ENCODE data around the gene GORASP2.

Gene GORASP2

DNA sequence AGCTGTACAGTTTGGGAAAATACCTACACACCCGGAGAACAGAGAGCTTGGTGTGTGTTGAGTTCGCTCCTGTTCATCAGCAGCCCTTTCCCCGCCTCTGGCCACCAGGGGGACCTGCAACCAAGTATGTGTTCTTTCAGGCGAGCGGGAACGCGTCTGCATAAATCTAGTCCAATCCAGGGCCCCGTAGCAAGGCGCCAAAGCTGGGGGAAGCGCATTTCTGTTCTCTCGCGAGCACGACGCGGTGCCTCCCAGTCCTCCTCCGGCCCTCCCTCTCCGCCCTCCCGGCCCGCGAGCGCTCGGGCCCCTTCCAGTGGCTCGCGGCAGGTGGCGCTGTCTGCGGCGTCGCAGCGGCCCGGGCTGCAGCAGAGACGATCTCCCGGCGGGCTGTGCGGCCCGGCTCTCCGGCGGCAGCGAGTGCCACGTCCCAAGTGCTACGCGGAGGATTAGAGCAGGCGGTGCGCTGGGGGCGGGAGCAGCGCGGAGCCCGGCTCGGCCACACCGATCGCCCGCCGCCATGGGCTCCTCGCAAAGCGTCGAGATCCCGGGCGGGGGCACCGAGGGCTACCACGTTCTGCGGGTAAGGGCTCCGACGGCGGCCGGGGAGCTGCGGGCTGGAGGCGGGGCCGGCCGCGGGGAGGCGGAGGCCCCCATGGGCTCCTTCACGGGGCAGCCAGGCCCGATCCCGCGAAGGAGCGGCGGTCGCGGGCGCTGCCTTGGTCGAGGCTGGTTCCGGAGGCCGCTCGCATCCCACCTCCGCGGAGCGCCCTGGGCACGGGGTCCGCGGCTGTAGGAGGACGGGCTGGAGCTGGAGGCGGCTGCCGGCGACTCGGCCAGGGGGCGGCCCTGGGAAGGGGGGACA is at the start of gene GORASP2:
Gene GORASP2, plus strand, starts transcription at position 430 of the 862 bp plus-strand sequence. Its CDS starts 88 bp downstream, at position 518.
- H3K36me3 ChIP-seq (ENCODE audit: control insufficient read depth in 2 of 2, insufficient read depth in 2 of 2, low read length in 2 of 2): no peaks in the 10 kb centered on the region

DNA sequence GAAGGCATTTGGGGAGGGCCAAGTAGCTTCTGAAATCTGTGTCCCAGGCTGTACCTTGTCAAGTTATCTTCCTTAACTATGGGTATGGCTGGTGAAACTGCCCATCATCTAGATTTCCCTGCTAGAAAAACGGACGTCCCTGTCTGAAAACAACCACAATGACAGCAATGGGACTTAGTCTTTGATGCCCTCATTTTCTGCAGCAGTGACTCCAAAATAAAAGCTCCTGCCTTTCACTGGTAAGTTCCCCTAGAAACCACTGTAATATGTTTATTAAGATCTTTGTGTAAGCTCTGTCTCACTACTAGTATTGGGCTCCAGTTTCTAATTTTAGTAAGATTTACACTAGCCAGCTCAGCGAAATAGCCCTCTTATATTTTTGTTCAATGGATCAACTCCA is 47.2 kb upstream of the GORASP2 start:
- H3K4me3 ChIP-seq (ENCODE audit: low read length in 2 of 2): no peak overlapping the region
- H3K36me3 ChIP-seq (ENCODE audit: control insufficient read depth in 2 of 2, insufficient read depth in 2 of 2, low read length in 2 of 2): no peaks in the 10 kb centered on the region
- no peak overlapping the region for H3K9ac ChIP-seq (ENCODE audit: low read depth in 1 of 2, low read length in 2 of 2)
- no peak overlapping the region for H3K27ac ChIP-seq (ENCODE audit: low read depth in 2 of 2, low read length in 2 of 2)
- no peaks in the 10 kb centered on the region for H3K27me3 ChIP-seq (ENCODE audit: control insufficient read depth in 2 of 2, insufficient read depth in 2 of 2, low read length in 2 of 2)
- no peaks in the 10 kb centered on the region for H3K9me3 ChIP-seq (ENCODE audit: control insufficient read depth in 2 of 2, low read length in 2 of 2)
- H3K4me1 ChIP-seq (ENCODE audit: control insufficient read depth in 2 of 2, insufficient read depth in 2 of 2, low read length in 2 of 2): no peaks in the 10 kb centered on the region

More for the DNA sequence above, at the start of gene GORASP2:
- H3K9me3 ChIP-seq (ENCODE audit: control insufficient read depth in 2 of 2, low read length in 2 of 2): no peaks in the 10 kb centered on the region
- peak within 1 kb of the TSS; percentile 91 to 95 for H3K4me3 ChIP-seq (ENCODE audit: low read length in 2 of 2)
- peak within 1 kb of the TSS; percentile 94 for H3K27ac ChIP-seq (ENCODE audit: low read depth in 2 of 2, low read length in 2 of 2)
- no peaks in the 10 kb centered on the region for H3K27me3 ChIP-seq (ENCODE audit: control insufficient read depth in 2 of 2, insufficient read depth in 2 of 2, low read length in 2 of 2)
- H3K9ac ChIP-seq (ENCODE audit: low read depth in 1 of 2, low read length in 2 of 2): peak within 1 kb of the TSS; percentile 92
- H3K4me1 ChIP-seq (ENCODE audit: control insufficient read depth in 2 of 2, insufficient read depth in 2 of 2, low read length in 2 of 2): peaks cover 15 to 16% of the 10 kb centered on the region in 2 donors

DNA sequence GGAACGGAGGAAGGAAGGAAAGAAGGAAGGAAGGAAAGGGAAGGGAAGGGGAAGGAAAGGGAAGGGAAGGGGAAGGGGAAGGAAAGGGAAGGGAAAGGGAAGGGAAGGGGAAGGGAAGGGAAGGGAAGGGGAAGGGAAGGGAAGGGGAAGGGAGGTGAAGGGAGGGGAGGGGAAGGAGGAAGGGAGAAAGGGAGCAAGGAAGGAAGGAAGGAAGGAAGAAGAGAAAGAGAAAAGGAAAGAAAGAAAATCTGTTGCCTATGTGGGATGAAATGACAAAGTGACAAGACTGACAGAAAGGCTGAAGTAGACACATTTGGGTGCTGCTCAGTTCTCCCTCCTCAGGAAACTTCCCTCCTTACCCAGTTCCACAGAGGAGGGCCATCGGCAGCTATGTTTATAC is 46.3 kb upstream of the GORASP2 start:
- Histone ChIP-seq H3K4me3 (ENCODE audit: low read length in 2 of 2) (no peak overlapping the region), H3K9ac (ENCODE audit: low read depth in 1 of 2, low read length in 2 of 2) (no peak overlapping the region), H3K9me3 (ENCODE audit: control insufficient read depth in 2 of 2, low read length in 2 of 2) (no peaks in the 10 kb centered on the region), H3K27ac (ENCODE audit: low read depth in 2 of 2, low read length in 2 of 2) (no peak overlapping the region), H3K36me3 (ENCODE audit: control insufficient read depth in 2 of 2, insufficient read depth in 2 of 2, low read length in 2 of 2) (no peaks in the 10 kb centered on the region), H3K4me1 (ENCODE audit: control insufficient read depth in 2 of 2, insufficient read depth in 2 of 2, low read length in 2 of 2) (no peaks in the 10 kb centered on the region), H3K27me3 (ENCODE audit: control insufficient read depth in 2 of 2, insufficient read depth in 2 of 2, low read length in 2 of 2) (no peaks in the 10 kb centered on the region)

DNA sequence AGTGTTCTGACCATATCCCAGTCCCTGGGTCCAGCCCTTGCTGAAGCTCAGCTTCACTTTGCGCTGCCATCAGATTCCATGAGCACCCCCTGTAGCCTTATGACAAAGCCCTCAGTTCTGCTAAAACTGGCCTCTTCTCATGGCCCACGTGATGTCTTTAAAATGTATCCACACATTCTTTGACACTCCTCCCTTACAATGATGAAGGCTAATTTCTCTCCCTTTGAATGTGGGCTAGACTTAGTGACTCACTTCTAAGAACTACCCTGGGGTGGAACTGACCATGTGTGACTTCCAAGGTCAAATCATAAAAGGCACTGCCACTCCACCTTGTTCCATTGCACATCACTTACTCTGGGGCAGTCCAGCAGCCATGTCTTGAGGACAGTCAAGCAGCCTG is 45.4 kb upstream of the GORASP2 start:
- H3K9me3 ChIP-seq (ENCODE audit: control insufficient read depth in 2 of 2, low read length in 2 of 2): no peaks in the 10 kb centered on the region
- no peak overlapping the region for H3K4me3 ChIP-seq (ENCODE audit: low read length in 2 of 2)
- no peaks in the 10 kb centered on the region for H3K36me3 ChIP-seq (ENCODE audit: control insufficient read depth in 2 of 2, insufficient read depth in 2 of 2, low read length in 2 of 2)
- H3K27ac ChIP-seq (ENCODE audit: low read depth in 2 of 2, low read length in 2 of 2): no peak overlapping the region
- no peaks in the 10 kb centered on the region for H3K27me3 ChIP-seq (ENCODE audit: control insufficient read depth in 2 of 2, insufficient read depth in 2 of 2, low read length in 2 of 2)
- no peak overlapping the region for H3K9ac ChIP-seq (ENCODE audit: low read depth in 1 of 2, low read length in 2 of 2)
- H3K4me1 ChIP-seq (ENCODE audit: control insufficient read depth in 2 of 2, insufficient read depth in 2 of 2, low read length in 2 of 2): no peaks in the 10 kb centered on the region

DNA sequence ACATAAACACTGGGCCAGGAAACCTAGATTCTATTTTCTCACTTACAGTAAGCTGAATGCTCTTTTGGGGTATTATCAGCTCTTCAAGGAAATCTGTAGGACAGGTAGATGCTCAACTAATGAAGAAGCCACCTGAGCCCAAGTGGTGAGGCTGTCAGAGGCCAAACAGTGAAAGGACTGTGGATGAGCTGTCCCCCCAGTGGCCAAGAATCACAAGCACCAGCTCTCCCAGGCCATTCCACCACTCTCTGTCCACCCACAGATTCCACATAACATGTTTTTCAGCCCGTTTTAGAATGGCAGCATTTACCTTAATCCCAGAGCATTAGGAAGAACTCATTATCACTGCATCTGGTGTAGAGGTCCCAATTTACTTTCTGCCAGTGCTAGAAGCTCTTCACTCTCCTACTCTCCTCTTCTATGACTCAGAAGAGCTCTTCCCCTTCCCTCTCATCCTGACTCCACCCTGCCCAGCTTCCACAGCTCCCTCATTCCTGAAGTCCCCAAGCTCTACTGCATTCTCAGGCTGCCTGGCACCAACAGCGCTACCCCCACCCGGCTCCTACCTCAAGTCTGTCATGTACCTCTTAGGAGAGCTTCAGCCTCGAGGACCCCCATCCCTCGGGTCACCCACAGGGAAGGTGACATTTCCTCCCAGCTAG is 43.8 kb upstream of the GORASP2 start:
- H3K27ac ChIP-seq (ENCODE audit: low read depth in 2 of 2, low read length in 2 of 2): no peak overlapping the region
- no peak overlapping the region for H3K9ac ChIP-seq (ENCODE audit: low read depth in 1 of 2, low read length in 2 of 2)
- H3K36me3 ChIP-seq (ENCODE audit: control insufficient read depth in 2 of 2, insufficient read depth in 2 of 2, low read length in 2 of 2): no peaks in the 10 kb centered on the region
- H3K4me3 ChIP-seq (ENCODE audit: low read length in 2 of 2): no peak overlapping the region
- no peaks in the 10 kb centered on the region for H3K4me1 ChIP-seq (ENCODE audit: control insufficient read depth in 2 of 2, insufficient read depth in 2 of 2, low read length in 2 of 2)
- H3K9me3 ChIP-seq (ENCODE audit: control insufficient read depth in 2 of 2, low read length in 2 of 2): no peaks in the 10 kb centered on the region
- H3K27me3 ChIP-seq (ENCODE audit: control insufficient read depth in 2 of 2, insufficient read depth in 2 of 2, low read length in 2 of 2): no peaks in the 10 kb centered on the region

DNA sequence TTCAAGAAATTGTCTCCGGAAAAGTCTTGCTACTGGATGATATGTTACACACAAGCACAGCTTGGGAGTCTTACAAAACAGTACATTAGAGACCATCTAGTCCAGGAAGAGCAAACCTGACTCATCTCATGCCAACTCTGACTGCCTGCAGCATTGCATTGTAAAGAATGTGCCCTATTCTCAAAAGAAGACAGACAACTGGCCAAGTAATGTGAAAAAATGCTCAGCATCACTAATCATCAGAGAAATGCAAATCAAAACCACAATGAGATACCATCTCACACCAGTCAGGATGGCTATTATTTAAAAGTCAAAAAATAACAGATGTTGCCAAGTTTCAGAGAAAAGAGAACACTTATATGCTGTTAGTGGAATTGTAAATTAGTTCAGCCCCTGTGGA is 42.7 kb upstream of the GORASP2 start:
- H3K9ac ChIP-seq (ENCODE audit: low read depth in 1 of 2, low read length in 2 of 2): no peak overlapping the region
- no peaks in the 10 kb centered on the region for H3K4me1 ChIP-seq (ENCODE audit: control insufficient read depth in 2 of 2, insufficient read depth in 2 of 2, low read length in 2 of 2)
- no peaks in the 10 kb centered on the region for H3K27me3 ChIP-seq (ENCODE audit: control insufficient read depth in 2 of 2, insufficient read depth in 2 of 2, low read length in 2 of 2)
- H3K4me3 ChIP-seq (ENCODE audit: low read length in 2 of 2): no peak overlapping the region
- H3K9me3 ChIP-seq (ENCODE audit: control insufficient read depth in 2 of 2, low read length in 2 of 2): no peaks in the 10 kb centered on the region
- no peak overlapping the region for H3K27ac ChIP-seq (ENCODE audit: low read depth in 2 of 2, low read length in 2 of 2)
- H3K36me3 ChIP-seq (ENCODE audit: control insufficient read depth in 2 of 2, insufficient read depth in 2 of 2, low read length in 2 of 2): no peaks in the 10 kb centered on the region

DNA sequence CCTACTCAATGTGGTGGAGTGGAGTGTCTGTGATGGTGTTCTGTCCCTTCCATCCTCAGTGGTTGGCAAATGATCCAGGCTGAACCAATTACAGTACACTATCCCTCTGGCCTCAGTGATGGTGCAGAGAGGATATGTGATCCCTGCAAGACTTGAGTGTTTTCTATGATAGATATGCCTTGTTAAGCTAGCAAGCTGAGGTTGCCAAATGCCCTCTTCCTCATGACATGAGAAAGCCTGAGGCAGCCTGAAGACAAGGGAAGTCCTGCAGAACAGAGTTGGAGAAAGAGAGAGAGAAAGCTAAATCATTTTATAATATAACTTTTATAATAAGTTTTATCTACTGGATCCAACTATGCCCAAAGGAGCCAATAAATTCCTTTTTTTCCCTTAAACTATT is 41.6 kb upstream of the GORASP2 start:
- H3K4me3 ChIP-seq (ENCODE audit: low read length in 2 of 2): no peak overlapping the region
- no peaks in the 10 kb centered on the region for H3K9me3 ChIP-seq (ENCODE audit: control insufficient read depth in 2 of 2, low read length in 2 of 2)
- H3K4me1 ChIP-seq (ENCODE audit: control insufficient read depth in 2 of 2, insufficient read depth in 2 of 2, low read length in 2 of 2): no peaks in the 10 kb centered on the region
- H3K36me3 ChIP-seq (ENCODE audit: control insufficient read depth in 2 of 2, insufficient read depth in 2 of 2, low read length in 2 of 2): no peaks in the 10 kb centered on the region
- H3K27ac ChIP-seq (ENCODE audit: low read depth in 2 of 2, low read length in 2 of 2): no peak overlapping the region
- no peak overlapping the region for H3K9ac ChIP-seq (ENCODE audit: low read depth in 1 of 2, low read length in 2 of 2)
- no peaks in the 10 kb centered on the region for H3K27me3 ChIP-seq (ENCODE audit: control insufficient read depth in 2 of 2, insufficient read depth in 2 of 2, low read length in 2 of 2)

DNA sequence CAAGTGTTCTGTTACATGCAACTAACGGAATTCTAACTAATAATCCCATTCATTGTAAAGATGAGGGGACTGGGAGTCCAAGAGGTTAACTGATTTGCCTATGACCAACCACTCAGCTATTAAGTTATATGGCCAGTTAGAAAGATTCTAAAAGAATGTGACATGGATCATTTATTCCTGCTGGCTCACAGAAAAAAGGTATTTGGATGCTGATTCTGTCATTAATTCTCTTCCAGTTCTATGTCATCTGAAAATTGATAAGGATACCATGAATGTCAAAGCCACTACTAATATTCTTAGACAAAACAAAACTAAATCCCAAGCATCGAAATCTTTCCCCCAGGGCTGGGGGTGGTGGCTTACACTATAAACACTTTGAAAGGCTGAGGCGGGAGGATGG is 41.2 kb upstream of the GORASP2 start:
- H3K27ac ChIP-seq (ENCODE audit: low read depth in 2 of 2, low read length in 2 of 2): no peak overlapping the region

DNA sequence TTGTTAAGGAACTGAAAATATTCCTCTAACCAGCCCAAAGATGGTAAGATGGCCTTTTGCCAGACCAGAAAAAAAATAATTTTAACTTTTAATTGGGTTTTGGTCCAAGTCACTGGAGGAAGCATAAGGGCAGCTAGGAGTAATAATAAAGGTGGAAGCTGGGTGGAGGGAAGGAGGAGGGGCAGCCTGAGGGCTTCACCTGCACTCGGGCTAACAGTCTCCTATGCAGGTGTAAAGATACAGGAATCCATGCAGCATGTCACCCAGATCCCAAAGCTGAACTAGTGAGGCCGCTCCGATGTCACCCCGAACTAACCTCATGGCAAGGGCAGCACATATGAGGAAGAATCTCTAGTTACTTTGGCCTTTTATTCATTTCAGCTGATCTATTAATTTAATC is 37.2 kb upstream of the GORASP2 start:
- no peaks in the 10 kb centered on the region for H3K9me3 ChIP-seq (ENCODE audit: control insufficient read depth in 2 of 2, low read length in 2 of 2)

More for the DNA sequence above, 41.2 kb upstream of the GORASP2 start:
- H3K4me3 ChIP-seq (ENCODE audit: low read length in 2 of 2): no peak overlapping the region
- H3K36me3 ChIP-seq (ENCODE audit: control insufficient read depth in 2 of 2, insufficient read depth in 2 of 2, low read length in 2 of 2): no peaks in the 10 kb centered on the region
- H3K9ac ChIP-seq (ENCODE audit: low read depth in 1 of 2, low read length in 2 of 2): no peak overlapping the region
- no peaks in the 10 kb centered on the region for H3K27me3 ChIP-seq (ENCODE audit: control insufficient read depth in 2 of 2, insufficient read depth in 2 of 2, low read length in 2 of 2)
- no peaks in the 10 kb centered on the region for H3K9me3 ChIP-seq (ENCODE audit: control insufficient read depth in 2 of 2, low read length in 2 of 2)
- H3K4me1 ChIP-seq (ENCODE audit: control insufficient read depth in 2 of 2, insufficient read depth in 2 of 2, low read length in 2 of 2): no peaks in the 10 kb centered on the region

DNA sequence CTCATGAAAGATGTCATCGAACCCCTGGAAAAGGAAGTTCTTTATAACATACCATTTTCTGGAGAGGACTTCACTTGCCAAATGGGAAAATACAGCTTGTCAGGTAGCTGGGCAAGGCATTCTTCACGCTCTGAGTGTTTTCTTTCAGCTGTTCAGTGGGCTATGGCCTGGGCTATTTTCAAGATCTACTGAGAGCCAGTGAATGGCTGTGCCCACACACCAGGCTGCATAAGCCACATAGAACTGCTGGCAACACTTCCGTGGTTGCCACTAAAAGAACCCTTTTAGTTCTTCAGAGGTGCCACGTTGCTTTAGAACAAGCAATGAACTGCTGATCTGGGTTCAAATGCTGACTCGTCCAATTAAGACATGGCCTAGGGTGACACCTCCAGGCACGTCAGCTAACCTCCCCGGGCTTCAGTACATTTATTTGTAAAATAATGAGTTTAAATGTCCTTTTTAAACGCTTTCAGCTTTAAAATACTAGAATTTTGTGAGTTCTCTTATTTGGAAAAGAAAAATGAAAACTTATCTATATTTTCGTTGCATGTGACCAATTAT is 36.6 kb upstream of the GORASP2 start:
- H3K36me3 ChIP-seq (ENCODE audit: control insufficient read depth in 2 of 2, insufficient read depth in 2 of 2, low read length in 2 of 2): no peaks in the 10 kb centered on the region
- no peak overlapping the region for H3K4me3 ChIP-seq (ENCODE audit: low read length in 2 of 2)
- H3K4me1 ChIP-seq (ENCODE audit: control insufficient read depth in 2 of 2, insufficient read depth in 2 of 2, low read length in 2 of 2): no peaks in the 10 kb centered on the region
- H3K9ac ChIP-seq (ENCODE audit: low read depth in 1 of 2, low read length in 2 of 2): no peak overlapping the region
- no peaks in the 10 kb centered on the region for H3K9me3 ChIP-seq (ENCODE audit: control insufficient read depth in 2 of 2, low read length in 2 of 2)
- H3K27ac ChIP-seq (ENCODE audit: low read depth in 2 of 2, low read length in 2 of 2): no peak overlapping the region
- no peaks in the 10 kb centered on the region for H3K27me3 ChIP-seq (ENCODE audit: control insufficient read depth in 2 of 2, insufficient read depth in 2 of 2, low read length in 2 of 2)

More for the DNA sequence above, 37.2 kb upstream of the GORASP2 start:
- H3K27ac ChIP-seq (ENCODE audit: low read depth in 2 of 2, low read length in 2 of 2): no peak overlapping the region
- no peaks in the 10 kb centered on the region for H3K36me3 ChIP-seq (ENCODE audit: control insufficient read depth in 2 of 2, insufficient read depth in 2 of 2, low read length in 2 of 2)
- H3K4me1 ChIP-seq (ENCODE audit: control insufficient read depth in 2 of 2, insufficient read depth in 2 of 2, low read length in 2 of 2): no peaks in the 10 kb centered on the region
- H3K27me3 ChIP-seq (ENCODE audit: control insufficient read depth in 2 of 2, insufficient read depth in 2 of 2, low read length in 2 of 2): no peaks in the 10 kb centered on the region
- H3K4me3 ChIP-seq (ENCODE audit: low read length in 2 of 2): no peak overlapping the region
- H3K9ac ChIP-seq (ENCODE audit: low read depth in 1 of 2, low read length in 2 of 2): no peak overlapping the region

Data from mucosa of rectum (tissue), 2 donors.